PFSK-1 (cell line): ENCODE results near the gene CD52.

ENCODE experiments used
- FOXP2 ChIP-seq: optimal IDR thresholded peaks from 2 replicates; pipeline ENCODE3; 2011; ENCODE audit warnings: borderline replicate concordance, control low read depth, inconsistent platforms; ENCODE audit not compliant: insufficient read depth; ENCODE audit errors: extremely low read length, extremely low read depth
- POLR2AphosphoS5 ChIP-seq: IDR thresholded peaks from 2 replicates; pipeline ENCODE4 v1.6.1; 2012; ENCODE audit warnings: low read depth, mild to moderate bottlenecking, control low read depth, low read length, moderate library complexity
- REST ChIP-seq, 2 experiments: IDR thresholded peaks; 2 replicates each; pipeline versions ENCODE4 v1.6.1 to v1.8.0; 2011 to 2012; ENCODE audit warnings: low read depth in 2 of 2, low read length in 2 of 2, control low read depth in 1 of 2, inconsistent platforms in 1 of 2, mild to moderate bottlenecking in 1 of 2, moderate library complexity in 1 of 2; ENCODE audit not compliant: insufficient read depth in 1 of 2
- SIN3A ChIP-seq: IDR thresholded peaks from 2 replicates; pipeline ENCODE4 v1.6.1; 2012; ENCODE audit warnings: mild to moderate bottlenecking, low read length, moderate library complexity, borderline replicate concordance; ENCODE audit not compliant: insufficient read depth
- TAF1 ChIP-seq: IDR thresholded peaks from 2 replicates; pipeline ENCODE4 v1.6.1; 2012; ENCODE audit warnings: low read length, control low read depth, borderline replicate concordance; ENCODE audit not compliant: insufficient read depth

- TF ChIP-seq POLR2AphosphoS5 (no peak), REST (IDR thresholded peaks at IDR 0.05; ENCODE audit: insufficient read depth in 1 of 2, low read depth in 2 of 2, low read length in 2 of 2) (no peak), TAF1 (no peak), SIN3A (no peak), FOXP2 (no peak)
Measured at GRCh38 chr1:26350343-26350700, 32.6 kb downstream of the CD52 start.
